Adrenal gland (tissue), 5 donors: Measurements from ENCODE around the gene HAPLN3.

Experiments used
- CTCF ChIP-seq, 6 experiments: fragments of 450-650 bp in 4 of 6; fragments of 200-600 bp in 2 of 6; sonication (generic) in 1 of 6; IDR thresholded peaks; 1 replicate in 5 of 6; 2 replicates in 1 of 6; pipeline versions ENCODE4 v1.5.1 to v1.8.0; 2016 to 2021; ENCODE audit warnings: antibody characterized with exemption in 6 of 6, mild to moderate bottlenecking in 2 of 6, moderate library complexity in 1 of 6
- POLR2A ChIP-seq, 2 donors: fragments of 450-650 bp; IDR thresholded peaks; one replicate each; pipeline ENCODE4 v1.6.1; 2017; ENCODE audit warnings: antibody characterized with exemption in 2 of 2, mild to moderate bottlenecking in 2 of 2, moderate library complexity in 1 of 2
- donor health status: DM: no; HTN: no; CAD: no.

GRCh38 chr15:88842156-88842555, 53.2 kb downstream of the HAPLN3 start:
- TF ChIP-seq POLR2A (IDR thresholded peaks at IDR 0.05) (no peak), CTCF (IDR thresholded peaks at IDR 0.05) (no peak)
